ENCODE measurements around the gene TASP1.
"Not testable (repeated sequence)": the region's sequence is repeated elsewhere in the genome, so short reads cannot be mapped to it uniquely, and the experiment has no call there.

TASP1 gene

DNA sequence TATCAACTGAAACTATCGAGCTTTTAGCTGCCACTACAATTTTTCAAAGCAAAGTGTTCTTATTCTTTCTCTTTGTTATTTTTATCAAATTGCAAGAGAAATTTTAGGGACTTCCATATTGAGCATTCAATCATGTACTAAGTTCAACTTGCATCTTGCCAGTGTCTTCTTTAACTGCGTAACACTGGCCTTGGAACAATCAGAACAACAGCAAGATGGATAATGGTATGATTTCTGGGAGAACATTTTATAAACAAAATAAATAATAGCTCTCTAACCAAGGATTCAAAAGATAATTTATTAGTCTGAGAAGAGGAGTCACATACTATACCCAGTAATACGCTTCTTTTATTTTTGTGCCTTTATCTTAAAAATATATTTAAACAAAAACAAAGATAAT, 249.6 kb downstream of the TASP1 start:
- DNase-seq = no peak

DNA sequence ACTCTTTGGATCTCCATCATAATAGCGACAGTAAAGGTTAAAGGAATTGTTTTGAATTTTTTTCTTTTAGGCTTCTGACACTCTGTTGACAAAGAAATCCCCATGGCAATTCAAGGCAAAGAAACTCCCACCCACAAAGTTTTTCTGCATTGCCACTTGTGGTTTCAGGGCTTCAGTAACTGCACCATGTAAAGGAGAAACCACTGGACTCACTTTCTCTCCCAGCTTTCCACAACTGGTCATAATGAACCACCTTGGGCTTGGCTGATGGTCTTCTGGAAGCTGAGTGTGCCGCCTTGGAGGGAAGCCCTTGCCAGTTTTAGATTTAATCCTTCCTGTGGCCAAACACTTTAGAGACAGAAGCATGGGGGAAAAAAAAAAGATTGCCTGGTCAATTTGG, 254.6 kb downstream of the TASP1 start:
- DNase-seq = no peak

DNA sequence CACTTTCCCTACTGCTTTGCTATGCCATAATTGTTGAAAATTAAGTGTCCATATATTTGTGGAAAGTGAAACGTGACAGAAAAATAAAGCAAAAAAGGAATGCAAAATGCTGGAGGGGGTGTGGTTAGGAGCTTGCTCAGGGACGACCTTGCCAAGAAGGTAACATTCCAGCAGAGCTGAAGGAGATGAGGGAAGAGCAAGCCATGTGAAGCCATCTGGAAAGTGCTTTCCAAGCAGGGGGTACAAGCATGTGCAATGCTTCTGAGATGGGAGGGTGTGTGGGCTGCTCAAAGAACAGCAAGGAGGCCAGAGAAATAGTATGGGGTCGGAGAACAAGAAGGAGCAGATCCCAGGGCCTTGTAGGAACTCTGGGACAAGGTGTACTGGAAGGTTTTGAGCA, 255.9 kb downstream of the TASP1 start:
- no peak for DNase-seq

DNA sequence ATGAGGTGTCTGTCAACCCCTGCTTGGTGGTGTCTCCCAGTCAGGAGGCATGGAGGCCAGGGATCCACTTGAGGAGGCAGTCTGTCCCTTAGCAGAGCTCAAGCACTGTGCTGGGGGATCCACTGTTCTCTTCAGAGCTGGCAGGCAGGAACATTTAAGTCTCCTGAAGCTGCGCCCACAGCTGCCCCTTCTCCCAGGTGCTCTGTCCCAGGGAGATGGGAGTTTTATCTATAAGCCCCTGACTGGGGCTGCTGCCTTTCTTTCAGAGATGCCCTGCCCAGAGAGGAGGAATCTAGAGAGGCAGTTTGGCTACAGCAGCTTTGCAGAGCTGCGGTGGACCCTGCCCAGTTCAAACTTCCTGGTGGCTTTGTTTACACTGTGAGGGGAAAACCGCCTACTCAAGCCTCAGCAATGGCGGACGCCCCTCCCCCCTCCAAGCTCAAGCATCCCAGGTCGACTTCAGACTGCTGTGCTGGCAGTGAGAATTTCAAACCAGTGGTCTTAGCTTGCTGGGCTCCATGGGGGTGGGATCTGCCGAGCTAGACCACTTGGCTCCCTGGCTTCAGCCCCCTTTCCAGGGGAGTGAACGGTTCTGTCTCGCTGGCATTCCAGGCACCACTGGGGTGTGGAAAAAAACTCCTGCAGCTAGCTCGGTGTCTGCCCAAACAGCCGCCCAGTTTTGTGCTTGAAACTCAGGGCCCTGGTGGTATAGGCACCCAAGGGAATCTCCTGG, 258.1 kb downstream of the TASP1 start:
- not testable (repeated sequence) for DNase-seq

DNA sequence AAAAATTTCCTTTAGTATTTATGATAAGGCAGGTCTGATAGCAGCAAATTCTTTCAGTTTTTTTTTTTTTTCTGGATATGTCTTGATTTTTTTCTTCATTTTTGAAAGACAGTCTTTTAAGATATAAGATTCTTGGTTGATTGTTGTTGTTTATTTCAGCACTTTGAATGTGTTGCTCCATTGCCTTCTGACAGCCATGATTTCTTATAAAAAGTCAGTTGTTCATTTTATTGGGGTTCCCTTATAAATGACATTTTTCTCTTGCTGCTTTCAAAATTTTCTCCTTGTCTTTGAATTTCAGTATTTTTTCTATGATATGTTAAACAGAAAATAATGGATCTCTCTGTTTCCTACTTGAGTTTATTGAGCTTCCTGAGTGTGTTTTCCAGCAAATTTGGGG, 265.3 kb downstream of the TASP1 start:
- no peak for DNase-seq

DNA sequence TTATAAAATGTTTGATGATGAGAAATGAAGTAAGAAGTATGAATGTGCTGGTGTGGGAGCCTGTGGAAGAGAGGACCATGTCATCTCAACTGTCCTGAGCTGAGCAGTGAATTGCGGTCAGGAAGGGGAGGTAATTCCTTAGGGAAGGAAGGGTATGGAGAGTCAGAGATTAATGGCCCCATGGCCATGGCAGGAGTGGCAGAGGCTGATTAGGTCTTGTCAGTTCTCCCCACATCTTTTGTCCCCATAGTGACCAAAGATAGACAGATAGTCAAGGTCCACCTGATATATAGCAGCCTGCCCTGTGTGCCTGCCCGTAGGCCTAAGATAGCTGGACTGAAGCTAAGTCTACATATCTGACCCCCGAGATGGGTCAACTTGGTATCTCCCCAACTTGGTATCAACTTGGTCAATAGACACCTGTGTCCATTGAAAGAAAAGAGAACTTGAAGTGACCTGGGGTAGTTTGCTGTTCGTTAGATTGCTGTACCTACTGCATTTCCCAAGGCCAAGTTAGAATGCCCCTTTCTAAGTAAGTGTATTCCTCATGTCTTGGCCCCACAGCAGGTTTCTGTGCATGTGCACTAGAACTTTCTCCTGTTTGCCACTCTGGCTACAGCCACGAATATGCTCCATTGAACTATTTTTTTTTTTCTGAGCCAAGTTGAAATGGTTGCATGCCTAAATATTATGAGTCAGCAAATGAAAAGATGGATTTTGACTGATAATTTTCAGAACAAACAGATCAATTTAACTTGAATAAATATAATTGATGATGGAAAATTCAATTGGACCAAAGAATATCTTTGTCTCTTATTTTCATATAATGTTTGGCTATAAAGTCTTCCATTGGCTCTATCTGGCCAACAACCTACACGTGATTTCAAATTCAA, 274.2 kb downstream of the TASP1 start:
- DNase-seq = no peak

DNA sequence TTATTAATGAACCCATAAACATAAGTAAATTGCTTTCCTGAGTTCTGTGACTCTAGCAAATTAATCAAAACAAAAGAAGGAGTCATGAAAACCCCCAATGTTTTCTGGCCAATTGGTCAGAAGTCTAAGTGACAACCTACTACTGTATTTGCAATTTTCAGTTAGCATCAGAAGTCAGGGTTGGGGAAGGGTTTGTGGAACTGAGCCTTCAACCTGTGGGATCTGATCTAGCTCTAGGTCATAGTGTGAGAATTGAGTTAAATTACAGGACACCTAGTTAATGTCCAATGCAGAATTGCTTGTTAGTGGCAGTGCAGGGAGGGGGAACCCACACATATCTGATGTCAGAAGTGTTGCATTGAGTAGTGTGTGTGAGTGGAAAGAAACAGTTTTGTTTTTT, 275.3 kb downstream of the TASP1 start:
- no peak for DNase-seq

DNA sequence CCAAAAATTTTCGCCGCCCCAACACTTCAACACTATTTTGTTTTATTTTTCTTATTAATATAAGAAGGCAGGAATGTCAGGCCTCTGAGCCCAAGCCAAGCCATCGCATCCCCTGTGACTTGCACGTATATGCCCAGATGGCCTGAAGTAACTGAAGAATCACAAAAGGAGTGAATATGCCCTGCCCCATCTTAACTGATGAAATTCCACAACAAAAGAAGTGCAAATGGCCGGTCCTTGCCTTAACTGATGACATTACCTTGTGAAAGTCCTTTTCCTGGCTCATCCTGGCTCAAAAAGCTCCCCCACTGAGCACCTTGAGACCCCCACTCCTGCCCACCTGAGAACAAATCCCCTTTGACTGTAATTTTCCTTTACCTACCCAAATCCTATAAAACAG, 276.6 kb downstream of the TASP1 start:
- not testable (repeated sequence) for DNase-seq

DNA sequence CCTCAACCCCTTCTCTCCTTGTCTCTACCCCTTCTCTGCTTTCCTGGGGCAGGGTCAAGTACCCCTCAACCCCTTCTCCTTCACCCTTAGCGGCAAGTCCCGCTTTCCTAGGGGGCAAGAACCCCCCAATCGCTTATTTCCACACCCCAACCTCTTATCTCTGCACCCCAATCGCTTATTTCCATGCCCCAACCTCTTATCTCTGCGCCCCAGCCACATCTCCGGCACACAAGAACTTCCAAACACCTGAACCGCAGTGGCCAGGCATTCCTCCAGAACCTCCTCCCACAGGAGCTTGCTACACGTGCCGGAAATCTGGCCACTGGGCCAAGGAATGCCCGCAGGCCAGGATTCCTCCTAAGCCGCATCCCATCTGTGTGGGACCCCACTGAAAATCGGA, 279.8 kb downstream of the TASP1 start:
- not testable (repeated sequence) for DNase-seq

DNA sequence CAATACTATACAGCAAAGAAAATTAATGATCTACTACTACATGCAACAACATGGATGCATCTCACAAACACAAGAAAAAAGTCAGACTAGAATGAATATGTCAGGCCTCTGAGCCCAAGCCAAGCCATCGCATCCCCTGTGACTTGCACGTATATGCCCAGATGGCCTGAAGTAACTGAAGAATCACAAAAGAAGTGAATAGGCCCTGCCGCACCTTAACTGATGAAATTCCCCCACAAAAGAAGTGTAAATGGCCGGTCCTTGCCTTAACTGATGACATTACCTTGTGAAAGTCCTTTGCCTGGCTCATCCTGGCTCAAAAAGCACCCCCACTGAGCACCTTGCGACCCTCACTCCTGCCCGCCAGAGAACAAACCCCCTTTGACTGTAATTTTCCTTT, 280.9 kb downstream of the TASP1 start:
- not testable (repeated sequence) for DNase-seq

DNA sequence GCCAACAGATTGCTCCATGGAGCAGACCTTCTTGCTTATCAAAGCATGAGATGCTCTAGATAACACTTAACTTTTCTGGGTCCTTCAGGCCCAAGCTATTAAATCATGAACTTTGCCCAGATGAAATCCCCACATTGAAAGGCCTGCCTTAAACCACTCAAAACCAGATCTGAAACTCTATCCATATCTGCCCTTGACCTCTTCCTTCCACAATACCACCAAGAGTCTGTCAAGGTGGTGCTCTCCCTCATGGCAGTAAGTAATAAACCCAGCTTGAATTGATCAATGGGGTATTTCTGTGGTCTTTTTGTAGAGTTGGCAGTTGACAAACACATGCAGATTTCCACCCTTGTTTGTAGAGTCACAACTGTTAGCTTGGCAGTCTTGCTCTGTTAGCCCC, 282.1 kb downstream of the TASP1 start:
- no peak for DNase-seq

DNA sequence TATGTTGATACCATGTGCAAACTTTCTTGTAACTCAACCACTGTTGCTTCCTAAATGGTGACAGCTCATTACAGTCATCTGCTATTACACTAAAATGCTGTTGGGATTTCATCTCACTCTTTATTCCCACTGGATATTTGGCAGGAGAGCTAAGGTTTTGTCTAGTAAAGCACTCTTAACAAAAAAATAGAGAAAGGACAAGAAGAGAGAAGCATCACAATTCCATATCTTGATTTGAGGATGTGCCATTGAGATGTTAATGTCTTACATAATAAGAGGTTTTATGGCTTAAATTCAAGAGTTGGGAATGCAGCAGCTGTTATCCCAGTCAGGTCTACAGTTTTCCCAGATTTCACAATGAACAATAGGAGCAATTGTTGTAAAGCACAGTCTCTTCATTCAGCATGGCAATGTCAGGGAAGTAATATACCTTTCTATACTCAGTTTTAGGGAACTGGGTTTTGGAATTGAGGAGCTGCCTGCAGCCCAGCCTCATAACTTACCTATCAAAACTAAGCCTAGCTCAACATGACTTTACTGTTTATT, 282.7 kb downstream of the TASP1 start:
- no peak for DNase-seq

DNA sequence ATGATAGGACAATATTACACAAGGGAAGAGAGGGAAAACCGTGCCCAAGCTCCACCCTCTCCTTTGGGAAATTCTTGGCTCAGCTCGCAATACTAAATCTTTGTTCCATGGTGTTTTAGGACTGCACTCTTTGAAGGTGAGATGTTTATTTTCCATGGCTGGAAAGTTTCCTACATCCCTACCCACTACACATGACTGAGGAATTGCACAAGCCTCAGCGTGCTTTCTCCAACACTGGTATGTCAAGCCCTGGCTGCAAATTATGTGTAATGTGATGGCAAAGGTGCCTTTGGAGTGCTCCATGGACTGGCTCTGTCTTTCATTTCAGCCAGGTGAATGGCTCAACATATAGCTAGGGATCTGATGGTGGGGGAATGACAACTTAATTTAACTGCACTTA, 283.3 kb downstream of the TASP1 start:
- DNase-seq = no peak

DNA sequence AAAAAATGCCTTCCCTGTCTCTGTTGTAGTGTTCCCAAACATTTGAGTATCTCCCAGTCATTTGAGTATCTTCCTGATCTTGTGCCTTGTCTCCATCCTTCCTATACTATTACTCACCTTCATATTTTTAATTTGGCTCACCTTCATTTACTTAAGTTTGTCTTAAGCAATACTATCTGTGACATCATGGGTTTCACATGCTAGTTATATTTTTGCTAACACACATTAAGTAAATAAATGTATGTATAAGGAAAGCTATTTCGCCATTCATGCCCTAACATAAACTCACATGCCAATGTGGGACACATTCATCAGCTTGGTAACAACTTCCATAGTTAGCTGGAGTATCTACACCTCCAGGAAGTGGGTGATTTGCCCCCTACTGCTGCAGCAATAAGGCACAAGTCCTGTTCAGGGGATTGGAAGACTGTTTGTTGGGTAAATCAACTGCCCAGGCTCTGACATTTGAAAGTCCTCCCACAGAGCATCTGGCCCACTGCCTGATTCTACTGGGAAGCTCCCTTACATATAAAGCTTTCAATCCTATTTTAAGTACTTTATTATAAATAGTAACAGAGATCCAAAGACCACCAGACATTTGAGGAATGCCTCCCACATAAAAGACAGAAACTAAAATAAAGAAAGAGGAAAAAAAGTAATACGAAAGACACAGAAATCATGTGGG, 285.3 kb downstream of the TASP1 start:
- DNase-seq = no peak

DNA sequence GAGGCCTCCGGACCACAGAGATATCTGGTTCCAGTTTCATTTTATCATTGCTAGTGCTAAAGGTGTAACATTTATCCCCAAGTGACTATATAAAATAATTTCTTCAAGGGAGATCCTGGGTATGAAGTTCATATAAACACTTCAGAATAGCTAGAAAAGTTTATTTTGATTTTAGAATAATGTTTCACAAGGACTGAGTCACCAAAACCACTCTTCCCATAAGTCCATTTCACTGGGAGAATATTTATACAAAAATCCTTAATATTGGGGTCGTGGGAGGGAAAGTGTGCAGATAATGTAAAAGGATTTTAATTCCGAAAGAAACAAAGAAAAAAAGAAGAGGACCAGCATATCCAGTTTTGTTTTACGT, 289.5 kb downstream of the TASP1 start:
- DNase-seq = no peak

DNA sequence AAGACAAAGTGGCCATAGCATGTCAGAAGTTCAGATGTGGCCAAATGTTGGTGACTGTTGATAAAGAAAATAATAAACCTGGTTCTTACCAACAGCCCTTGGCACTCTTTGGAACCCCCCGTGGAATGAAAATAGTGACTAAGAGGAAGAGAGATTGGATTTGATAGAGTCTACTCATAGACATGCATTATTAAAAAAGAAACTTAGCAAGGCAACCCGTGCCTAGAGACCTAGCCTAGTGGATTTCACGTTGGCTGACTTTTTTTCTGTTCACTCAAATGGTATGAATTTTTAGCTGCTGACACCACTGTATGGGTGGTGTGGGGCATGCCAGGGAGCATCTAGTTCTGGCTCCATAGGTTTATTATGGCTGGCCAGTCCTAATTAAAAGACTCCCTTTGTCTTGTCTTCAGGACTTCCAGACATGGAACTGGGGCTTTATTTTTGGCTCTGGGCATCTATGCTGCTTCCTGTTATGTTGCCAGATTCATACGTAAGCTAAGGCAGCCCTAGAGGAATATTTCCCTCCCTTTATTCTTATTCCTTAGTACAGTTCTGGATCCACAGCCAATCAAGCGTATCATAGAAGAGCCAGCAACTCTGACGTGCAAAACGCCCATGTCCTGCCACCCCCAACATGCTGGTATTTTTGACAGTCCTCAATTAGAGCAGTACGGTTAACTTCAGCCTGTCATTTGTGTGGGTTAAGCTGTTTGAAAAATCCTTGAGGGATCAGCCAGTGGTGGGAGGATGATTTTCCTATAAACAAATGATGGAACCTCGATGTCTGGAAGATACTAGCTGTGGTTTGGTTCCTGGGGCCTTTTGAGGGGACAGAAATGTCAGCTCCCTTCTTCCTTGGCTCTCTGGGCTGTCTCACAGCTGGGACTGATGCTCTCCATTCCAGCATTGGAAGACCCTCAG, 290.2 kb downstream of the TASP1 start:
- DNase-seq = no peak

DNA sequence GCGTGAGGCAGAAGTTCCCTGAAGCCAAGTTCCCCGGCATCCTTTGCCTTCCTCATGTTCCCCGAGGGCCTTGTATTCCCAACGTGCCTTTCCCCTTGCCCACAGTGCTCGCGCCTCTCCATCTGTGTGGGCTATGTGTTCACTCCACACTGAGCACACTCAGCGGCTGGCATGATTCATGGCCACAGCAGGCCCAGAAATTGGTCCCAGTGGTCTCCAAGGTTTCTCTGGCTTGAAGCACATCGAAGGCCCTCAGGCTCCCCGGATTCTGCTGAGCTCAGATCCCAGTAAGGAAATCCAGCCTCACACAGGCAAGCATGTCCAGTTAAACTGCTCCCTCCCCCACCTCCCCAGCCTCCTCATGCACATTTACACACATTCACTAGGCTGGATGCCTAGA, 294.1 kb downstream of the TASP1 start:
- no peak for DNase-seq

DNA sequence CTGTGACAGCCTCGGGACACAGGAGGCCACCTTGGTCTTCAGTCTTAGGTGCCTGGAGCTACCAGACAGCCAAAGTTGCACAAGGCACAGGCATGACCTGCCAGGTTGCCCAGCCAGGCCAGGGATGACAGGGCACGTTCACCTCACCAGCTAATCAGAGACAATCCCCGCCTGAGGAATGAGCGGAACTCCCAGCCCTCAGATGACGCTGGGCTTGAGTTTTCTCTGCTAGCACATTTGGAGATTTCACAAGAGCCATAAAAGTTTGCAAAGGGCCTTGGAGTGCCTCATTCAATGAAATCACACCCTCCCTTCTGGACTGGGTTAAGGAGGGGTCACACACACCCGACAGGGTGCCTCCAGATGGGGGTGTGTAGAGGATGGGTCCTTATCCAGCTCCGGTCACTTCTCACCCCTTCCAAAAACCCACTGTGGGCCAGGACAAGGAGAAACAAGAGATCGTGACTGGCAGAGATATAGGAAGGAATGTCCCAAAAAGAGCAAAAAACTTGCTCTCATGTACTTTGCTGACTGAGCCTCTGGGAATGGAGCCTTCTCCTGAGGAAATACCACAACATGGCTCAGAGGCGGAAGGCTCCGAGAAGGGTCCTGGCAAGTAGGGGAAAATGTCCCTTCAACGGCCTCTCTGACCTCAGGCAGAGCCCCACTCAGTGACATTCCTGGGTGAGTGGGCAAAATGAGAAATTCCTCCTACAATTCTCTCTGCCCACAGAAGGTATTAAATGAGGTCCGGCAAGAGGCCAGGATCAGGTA, 296.1 kb downstream of the TASP1 start:
- DNase-seq = no peak

DNA sequence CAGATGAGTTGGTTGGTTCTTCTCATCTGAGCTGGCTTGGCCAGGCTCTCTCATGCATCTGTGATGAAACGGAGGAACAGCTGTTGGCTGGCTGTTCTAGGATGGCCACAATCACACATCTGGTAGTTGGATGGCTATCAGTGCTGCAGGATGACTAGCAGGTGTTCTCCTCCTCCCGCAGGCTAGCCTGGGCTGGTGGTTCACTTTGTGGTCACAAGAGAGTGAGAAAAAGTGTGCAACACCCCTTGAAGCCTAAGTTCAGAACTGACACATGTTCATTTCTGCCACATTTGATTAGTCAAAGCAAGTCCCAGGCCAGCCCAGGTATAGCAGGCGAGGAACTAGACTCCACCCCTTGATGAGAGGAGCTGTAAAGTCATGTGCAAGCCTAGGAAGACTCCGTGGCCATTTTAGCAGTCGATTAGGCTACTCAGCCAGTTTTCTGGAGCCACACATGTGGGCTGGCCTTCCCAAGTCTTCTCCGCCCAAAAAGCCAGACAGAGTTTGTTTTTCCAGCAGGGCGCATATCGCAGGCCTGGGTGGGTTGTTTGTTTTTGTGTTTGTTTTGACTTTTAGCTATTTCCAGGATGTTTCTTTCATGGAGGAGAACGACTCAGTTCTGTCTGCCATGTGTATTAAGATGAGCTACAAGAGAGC, 296.9 kb downstream of the TASP1 start:
- no peak for DNase-seq

DNA sequence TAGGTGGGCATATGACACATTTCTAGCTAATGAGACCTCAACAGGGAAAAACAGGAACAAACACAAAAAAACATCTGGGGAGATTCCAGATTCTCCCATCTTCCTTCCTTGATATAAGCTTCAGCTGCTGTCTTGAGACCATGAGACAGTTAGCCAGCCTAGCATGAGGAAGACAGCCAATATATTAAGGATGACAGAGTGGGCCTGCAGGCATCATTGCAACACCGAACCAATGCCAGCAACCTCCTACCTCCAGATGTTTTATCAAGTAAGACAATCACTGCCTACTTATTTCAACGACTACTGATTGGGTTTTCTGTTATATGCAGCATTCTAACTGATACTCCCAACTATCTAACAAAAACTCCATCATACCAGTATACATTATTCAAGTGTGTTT, 298.6 kb downstream of the TASP1 start:
- no peak for DNase-seq
